HAP-1 (cell line): ENCODE results near the gene THYN1.
"Not testable (repeated sequence)": the region's sequence is repeated elsewhere in the genome, so short reads cannot be mapped to it uniquely, and the experiment has no call there.

Experiments used
- DNase-seq, 2 experiments: peaks; one replicate each; pipeline ENCODE4 v3.0.0-alpha.2; 2016 to 2020; ENCODE audit warnings: low spot score in 2 of 2
- H3K27me3 ChIP-seq: fragments of 250-450 bp; sonication (Bioruptor Pico); 2 replicates; pipeline ENCODE4 v1.5.1; 2020; ENCODE audit warnings: low read depth, mild to moderate bottlenecking, moderate library complexity
- H3K36me3 ChIP-seq: fragments of 250-450 bp; sonication (Bioruptor Pico); replicated peaks from 2 replicates; pipeline ENCODE4 v1.5.1; 2020; ENCODE audit warnings: mild to moderate bottlenecking
- H3K4me1 ChIP-seq: fragments of 250-450 bp; sonication (Bioruptor Pico); 2 replicates; pipeline ENCODE4 v1.5.1; 2020; ENCODE audit warnings: mild to moderate bottlenecking
- H3K4me3 ChIP-seq: fragments of 250-450 bp; sonication (Bioruptor Pico); 2 replicates; pipeline ENCODE4 v1.5.1; 2020; ENCODE audit warnings: mild to moderate bottlenecking, moderate library complexity
- H3K9me3 ChIP-seq: fragments of 250-450 bp; sonication (Bioruptor Pico); 2 replicates; pipeline ENCODE4 v1.5.1; 2020; ENCODE audit warnings: mild to moderate bottlenecking, moderate library complexity
- in situ Hi-C: fragments of 300-500 bp; cut with MboI; formaldehyde crosslinking; loops from 3 replicates; pipeline ENCODE4 v1.14.3; 2020; ENCODE audit warnings: low sequenced_read_pairs, inconsistent platforms, mixed read lengths

The THYN1 gene

GRCh38 chr11:134267461-134267860 lies 14.3 kb upstream of the THYN1 start:
- in situ Hi-C loops = no loop called here
- H3K4me1 ChIP-seq = peaks cover 13% of the 10 kb centered on the region
- DNase-seq = peak in 1 of 2 experiments; percentile 47

GRCh38 chr11:134266841-134267251 lies 13.7 kb upstream of the THYN1 start:
- in situ Hi-C loops = no loop called here
- no peaks in the 10 kb centered on the region for H3K9me3 ChIP-seq
- no peak overlapping the region for H3K4me3 ChIP-seq
- H3K36me3 ChIP-seq = peaks cover 3% of the 10 kb centered on the region; the same call in 1 of the 2 replicates
- no peak for DNase-seq
- H3K4me1 ChIP-seq = peaks cover 13% of the 10 kb centered on the region
- no peaks in the 10 kb centered on the region for H3K27me3 ChIP-seq

More at GRCh38 chr11:134267461-134267860, 14.3 kb upstream of the THYN1 start:
- no peaks in the 10 kb centered on the region for H3K27me3 ChIP-seq
- no peaks in the 10 kb centered on the region for H3K9me3 ChIP-seq
- H3K4me3 ChIP-seq = no peak overlapping the region
- H3K36me3 ChIP-seq = no peaks in the 10 kb centered on the region; the same call in 1 of the 2 replicates

DNA sequence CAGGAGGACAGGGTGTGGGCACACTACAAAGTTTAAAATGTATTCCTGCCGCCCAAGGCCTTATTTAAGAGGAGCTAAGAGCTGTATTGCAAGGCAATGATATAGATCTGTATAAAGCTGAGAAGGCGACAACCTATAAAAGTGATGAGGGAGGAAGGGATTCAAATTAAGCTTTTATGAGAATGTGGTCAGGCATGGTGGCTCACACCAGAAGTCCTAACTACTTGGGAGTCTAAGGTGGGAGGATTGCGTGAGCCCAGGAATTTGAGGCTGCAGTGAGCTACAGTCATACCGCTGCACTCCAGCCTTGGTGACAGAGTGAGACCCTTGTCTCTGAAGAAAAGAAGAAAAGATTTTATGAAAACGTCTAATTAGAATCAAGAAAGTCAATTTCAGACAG lies 13.3 kb upstream of the THYN1 start:
- Histone ChIP-seq H3K36me3 (peaks cover 7% of the 10 kb centered on the region), H3K4me3 (no peak overlapping the region), H3K9me3 (no peaks in the 10 kb centered on the region), H3K27me3 (no peaks in the 10 kb centered on the region), H3K4me1 (peaks cover 13% of the 10 kb centered on the region)
- in situ Hi-C loops = no loop called here
- DNase-seq = no peak

DNA sequence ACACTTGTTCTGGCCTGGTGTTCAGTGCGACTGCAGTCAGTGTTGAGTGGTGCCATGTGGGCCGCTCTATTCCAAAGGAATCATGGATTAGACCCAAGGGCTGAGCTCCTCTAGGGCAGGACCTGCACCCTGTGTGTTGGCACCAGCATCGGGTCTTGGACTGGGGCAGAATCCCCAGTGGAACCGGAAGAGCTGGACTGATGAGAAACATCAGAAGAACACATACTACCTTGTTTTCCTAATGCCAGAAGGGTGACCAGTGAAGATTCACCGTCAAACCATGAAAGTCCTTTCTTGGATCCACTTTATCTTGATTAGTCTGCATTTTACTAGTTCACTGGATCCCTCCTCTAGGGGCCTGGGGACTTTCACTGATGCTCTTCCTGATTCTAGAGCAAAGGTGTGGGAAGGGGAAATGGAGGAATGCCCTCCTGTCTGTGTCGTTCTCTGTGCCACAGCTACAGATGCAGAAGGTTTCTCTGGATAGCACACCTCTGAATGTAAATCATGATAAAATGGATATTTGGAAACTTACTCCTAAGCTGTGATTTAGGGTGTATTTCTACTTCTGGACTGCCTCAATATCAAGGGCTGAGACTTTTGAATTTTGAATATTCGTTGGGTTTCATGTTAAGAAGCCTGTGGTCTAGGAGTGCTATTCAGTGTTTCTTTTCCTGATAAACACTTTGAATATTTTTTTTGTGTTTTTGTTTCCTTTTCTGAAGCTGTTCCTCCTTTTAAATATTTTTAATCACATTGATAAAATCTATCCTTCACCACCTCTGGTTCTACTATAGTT lies 12.0 kb upstream of the THYN1 start:
- H3K4me1 ChIP-seq = peaks cover 13% of the 10 kb centered on the region

GRCh38 chr11:134261626-134262488 lies 8.7 kb upstream of the THYN1 start:
- H3K36me3 ChIP-seq = peaks cover 26% of the 10 kb centered on the region
- H3K9me3 ChIP-seq = no peaks in the 10 kb centered on the region
- in situ Hi-C loops = no loop called here
- DNase-seq = peak in 1 of 2 experiments; percentile 53
- no peak overlapping the region for H3K4me3 ChIP-seq
- no peaks in the 10 kb centered on the region for H3K27me3 ChIP-seq
- peaks cover 2% of the 10 kb centered on the region; the same call in 1 of the 2 replicates for H3K4me1 ChIP-seq

More for the DNA sequence above, 12.0 kb upstream of the THYN1 start:
- H3K27me3 ChIP-seq = no peaks in the 10 kb centered on the region
- DNase-seq = no peak
- H3K9me3 ChIP-seq = no peaks in the 10 kb centered on the region
- no peak overlapping the region for H3K4me3 ChIP-seq
- H3K36me3 ChIP-seq = peaks cover 14% of the 10 kb centered on the region
- in situ Hi-C loops = no loop called here

DNA sequence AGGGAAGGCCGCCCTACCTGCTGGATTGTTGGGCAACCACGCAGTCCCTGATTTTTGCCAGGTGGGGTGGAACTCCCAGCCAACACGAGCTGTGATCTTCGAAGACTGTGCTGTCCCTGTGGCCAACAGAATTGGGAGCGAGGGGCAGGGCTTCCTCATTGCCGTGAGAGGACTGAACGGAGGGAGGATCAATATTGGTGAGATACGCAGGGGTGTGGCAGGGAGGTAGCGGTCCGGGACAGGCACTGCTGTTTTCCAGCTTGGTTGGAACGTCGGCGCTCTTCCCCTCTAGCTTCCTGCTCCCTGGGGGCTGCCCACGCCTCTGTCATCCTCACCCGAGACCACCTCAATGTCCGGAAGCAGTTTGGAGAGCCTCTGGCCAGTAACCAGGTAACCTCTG lies 7.8 kb upstream of the THYN1 start:
- DNase-seq = no peak
- Histone ChIP-seq H3K9me3 (no peaks in the 10 kb centered on the region), H3K4me3 (no peak overlapping the region), H3K27me3 (no peaks in the 10 kb centered on the region), H3K4me1 (no peaks in the 10 kb centered on the region), H3K36me3 (peaks cover 26% of the 10 kb centered on the region)
- in situ Hi-C loops = no loop called here

GRCh38 chr11:134260503-134260902 lies 7.4 kb upstream of the THYN1 start:
- no peaks in the 10 kb centered on the region for H3K9me3 ChIP-seq
- H3K4me1 ChIP-seq = no peaks in the 10 kb centered on the region
- in situ Hi-C loops = no loop called here
- H3K36me3 ChIP-seq = peaks cover 26% of the 10 kb centered on the region
- no peaks in the 10 kb centered on the region for H3K27me3 ChIP-seq
- DNase-seq = no peak
- no peak overlapping the region for H3K4me3 ChIP-seq

GRCh38 chr11:134258577-134258976 lies 5.4 kb upstream of the THYN1 start:
- H3K9me3 ChIP-seq = no peaks in the 10 kb centered on the region
- in situ Hi-C loops = no loop called here
- peaks cover 26% of the 10 kb centered on the region for H3K36me3 ChIP-seq
- H3K4me1 ChIP-seq = peaks cover 7% of the 10 kb centered on the region
- DNase-seq = no peak
- H3K4me3 ChIP-seq = no peak overlapping the region
- H3K27me3 ChIP-seq = no peaks in the 10 kb centered on the region

GRCh38 chr11:134257101-134257500 lies 3.9 kb upstream of the THYN1 start:
- H3K4me3 ChIP-seq = no peak overlapping the region
- peaks cover 25% of the 10 kb centered on the region for H3K36me3 ChIP-seq
- no peak for DNase-seq
- H3K9me3 ChIP-seq = no peaks in the 10 kb centered on the region
- in situ Hi-C loops = no loop called here
- peaks cover 10% of the 10 kb centered on the region for H3K4me1 ChIP-seq
- no peaks in the 10 kb centered on the region for H3K27me3 ChIP-seq

- in situ Hi-C loops, H3K4me3 ChIP-seq, H3K27me3 ChIP-seq, H3K9me3 ChIP-seq, DNase-seq: not testable (repeated sequence)
- Histone ChIP-seq H3K4me1 (peaks cover 20% of the 10 kb centered on the region), H3K36me3 (peaks cover 17% of the 10 kb centered on the region)
These were observed 2.0 kb upstream of the THYN1 start for GRCh38 chr11:134255184-134255561.

DNA sequence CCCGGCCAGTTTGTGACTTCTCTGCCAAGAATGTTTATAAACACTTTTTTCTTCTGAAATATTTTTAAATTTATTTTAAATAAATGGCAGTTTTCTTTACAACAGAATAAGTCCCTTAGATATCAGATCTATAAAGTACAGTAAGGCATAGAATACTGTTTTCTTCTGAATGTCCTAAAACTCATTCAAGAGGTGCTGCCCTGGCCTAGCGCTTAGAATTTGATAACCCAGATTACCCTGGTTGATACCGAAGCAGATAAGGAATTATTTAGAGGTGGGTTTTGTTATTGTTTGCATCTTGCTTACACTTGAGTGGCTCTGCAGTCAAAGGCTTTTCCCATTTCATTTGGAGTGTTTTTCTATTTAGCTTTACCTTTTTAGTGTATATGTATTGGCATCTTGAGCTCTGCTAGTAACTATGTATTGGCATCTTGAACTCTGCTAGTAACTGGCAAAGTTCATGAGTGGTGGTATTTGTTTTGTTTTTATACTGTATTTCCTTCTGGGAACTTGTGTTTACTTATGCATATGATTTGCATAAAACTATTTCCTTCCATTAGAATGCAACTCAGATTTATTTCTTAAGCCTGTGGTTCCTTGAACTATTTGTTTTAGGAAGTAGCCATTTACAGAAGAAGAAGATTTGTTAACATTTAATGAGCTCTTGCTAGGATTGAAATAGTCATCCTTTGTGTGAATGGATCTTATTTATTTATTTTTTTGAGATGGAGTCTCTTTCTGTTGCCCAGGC lies 1.5 kb upstream of the THYN1 start:
- H3K4me3 ChIP-seq = peak overlapping the region; percentile 78
- no peaks in the 10 kb centered on the region for H3K9me3 ChIP-seq
- no peaks in the 10 kb centered on the region for H3K27me3 ChIP-seq
- H3K4me1 ChIP-seq = peaks cover 20% of the 10 kb centered on the region
- no peak for DNase-seq
- peaks cover 17% of the 10 kb centered on the region for H3K36me3 ChIP-seq
- in situ Hi-C loops = no loop called here

DNA sequence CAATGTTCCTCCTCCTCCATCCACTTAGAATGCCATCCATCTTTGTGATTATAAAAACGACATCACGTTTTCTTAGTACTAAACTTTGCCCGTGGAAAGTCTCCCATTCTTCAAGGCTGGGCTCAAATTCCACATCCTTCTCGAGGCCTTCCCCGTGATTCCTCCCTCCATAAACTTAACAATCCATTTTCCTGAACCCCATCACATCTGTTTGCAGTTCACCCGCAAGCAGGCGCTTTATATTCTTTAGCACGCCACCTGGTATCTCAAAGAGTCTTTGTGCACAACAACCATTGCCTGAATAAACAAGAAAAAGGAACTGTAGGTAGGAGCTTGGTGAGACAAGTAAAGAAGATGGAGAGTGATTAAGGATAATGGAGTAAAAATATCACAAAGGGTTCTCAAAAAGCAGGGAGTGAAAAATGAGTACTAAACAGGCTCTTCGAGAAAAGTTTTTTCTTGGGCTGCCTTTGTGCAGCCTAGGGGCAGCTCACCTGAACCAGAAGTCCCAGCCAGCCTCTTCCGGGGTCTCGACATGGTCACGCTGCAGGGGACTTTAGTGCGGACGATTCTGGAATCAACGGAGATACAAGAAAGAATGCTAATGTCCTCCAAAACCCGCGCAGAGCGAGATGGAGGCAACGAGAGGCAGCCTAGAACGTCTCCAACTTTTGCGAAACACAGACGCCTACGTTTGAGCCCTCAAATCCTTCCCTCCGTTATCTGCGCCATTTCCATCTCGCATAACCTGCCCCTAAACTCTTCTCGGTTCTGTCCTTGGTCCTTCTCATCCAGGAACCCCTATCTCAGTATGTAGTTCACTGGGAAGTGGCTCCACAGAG lies 585 bp downstream of the THYN1 start:
- Histone ChIP-seq H3K4me3 (peak overlapping the region; percentile 78), H3K27me3 (no peaks in the 10 kb centered on the region), H3K4me1 (peaks cover 20% of the 10 kb centered on the region), H3K9me3 (no peaks in the 10 kb centered on the region), H3K36me3 (peaks cover 25% of the 10 kb centered on the region)
- in situ Hi-C loops = no loop called here
- peak in 1 of 2 experiments; percentile 52 for DNase-seq

GRCh38 chr11:134250675-134251074 lies 2.5 kb downstream of the THYN1 start:
- Histone ChIP-seq H3K9me3 (no peaks in the 10 kb centered on the region), H3K27me3 (no peaks in the 10 kb centered on the region), H3K4me3 (no peak overlapping the region), H3K36me3 (peaks cover 28% of the 10 kb centered on the region), H3K4me1 (peaks cover 20% of the 10 kb centered on the region)
- DNase-seq = no peak
- in situ Hi-C loops = no loop called here
